Lung (tissue), 12 donors: Measurements from ENCODE around the gene SAC3D1. TPM values are rescaled to one million over a fixed set of nuclear protein-coding genes. Genes with fewer than 3 reads are reported as not detected.

Source experiments
- ATAC-seq: fragments of 200-7000 bp; cut with Tn5 transposase; one replicate; pipeline ENCODE4 v1.9.1; 2020; ENCODE audit warnings: moderate number of reproducible peaks; ENCODE audit not compliant: insufficient read depth, low FRiP score
- DNase-seq, 3 donors: peaks; one replicate each; pipeline ENCODE4 v3.0.0-alpha.2; 2013 to 2017
- H3K27ac ChIP-seq, 2 donors: one replicate each; pipeline ENCODE4 v1.5.1; 2013; ENCODE audit warnings: mild to moderate bottlenecking in 2 of 2, moderate library complexity in 2 of 2, control low read depth in 1 of 2, inconsistent platforms in 1 of 2, low read depth in 1 of 2, low read length in 1 of 2
- H3K27me3 ChIP-seq, 3 donors: one replicate each; pipeline ENCODE4 v1.5.1; 2013; ENCODE audit warnings: low read length in 2 of 3; ENCODE audit not compliant: control insufficient read depth in 3 of 3, insufficient read depth in 3 of 3
- H3K36me3 ChIP-seq, 4 donors: one replicate each; pipeline ENCODE4 v1.5.1; 2013; ENCODE audit warnings: low read length in 4 of 4, mild to moderate bottlenecking in 1 of 4, moderate library complexity in 1 of 4; ENCODE audit not compliant: control insufficient read depth in 4 of 4, insufficient read depth in 4 of 4
- H3K4me1 ChIP-seq, 5 donors: one replicate each; pipeline ENCODE4 v1.5.1; 2013; ENCODE audit warnings: low read length in 5 of 5, mild to moderate bottlenecking in 2 of 5, moderate library complexity in 1 of 5; ENCODE audit not compliant: control insufficient read depth in 5 of 5, insufficient read depth in 5 of 5
- H3K4me3 ChIP-seq: one replicate; pipeline ENCODE4 v1.5.1; 2013; ENCODE audit warnings: mild to moderate bottlenecking, control low read depth, moderate library complexity
- H3K9ac ChIP-seq, 2 donors: one replicate each; pipeline ENCODE4 v1.5.1; 2013; ENCODE audit warnings: low read length in 2 of 2, control low read depth in 1 of 2; ENCODE audit not compliant: insufficient read depth in 1 of 2
- H3K9me3 ChIP-seq, 4 donors: one replicate each; pipeline ENCODE4 v1.5.1; 2013; ENCODE audit warnings: low read length in 3 of 4, mild to moderate bottlenecking in 1 of 4, moderate library complexity in 1 of 4; ENCODE audit not compliant: control insufficient read depth in 4 of 4, insufficient read depth in 3 of 4
- CTCF ChIP-seq: IDR thresholded peaks from 2 replicates; pipeline ENCODE4 v1.5.1; 2012; ENCODE audit warnings: mild to moderate bottlenecking; ENCODE audit errors: control extremely low read depth, extremely low read depth
- WGBS, 2 donors: extraction: QIAGEN DNeasy Blood & Tissue Kit; methylation state at CpG; one replicate each; pipeline ENCODE4 v1.1.7; 2013; 5-methylcytosine and 5-hydroxymethylcytosine counted together
- polyA plus RNA-seq, 2 donors: library from polyadenylated mRNA; stranded (reverse); fragments of 200-250 nt; gene quantifications; one replicate each; pipeline ENCODE4 v1.2.1, GENCODE V29; 2013
- total RNA-seq, 2 donors: library from RNA; depleted of rRNA in 1 of 2; stranded (reverse); fragments of >200 nt in 1 of 2; gene quantifications; one replicate each; pipeline ENCODE4 v1.2.1, GENCODE V29; 2014 to 2021
- donor health status: control.
- donor health status: control.
- donor health status: Bipolar disorder and iron deficiency.
- donor health status: healthy.
- donor health status: DM: yes; HTN: yes; CAD: no.

SAC3D1 gene
- total and polyA plus RNA-seq, 4 donors = 5.1 to 17.6 (median 14.3) TPM

GRCh38 chr11:65013888-65014725 lies 26.9 kb upstream of the SAC3D1 start, which contains the start of gene ARL2:
Gene ARL2 (plus strand): TSS chr11:65014160. CDS start chr11:65014208, 48 bp downstream.
- Histone ChIP-seq H3K36me3 (peaks cover 0 to 12% (median 5%) of the 10 kb centered on the region in 4 donors), H3K27ac (peak within 1 kb of the TSS; percentile 96 to 100), H3K27me3 (no peaks in the 10 kb centered on the region), H3K4me3 (peak within 1 kb of the TSS; percentile 46), H3K9ac (peak within 1 kb of the TSS; percentile 82 to 89), H3K9me3 (peaks cover 0 to 2% (median 0%) of the 10 kb centered on the region in 4 donors), H3K4me1 (peaks cover 0 to 17% (median 4%) of the 10 kb centered on the region in 5 donors)
- ATAC-seq (peak; percentile 88), DNase-seq (peak; percentile 96 to 98 (median 97))
- peak; percentile 55 for TF ChIP-seq CTCF
- WGBS, 2 donors = 0 to 1% methylated on average over 71 to 96 of the region's 96 CpGs

- no peak for ATAC-seq
- Histone ChIP-seq H3K36me3 (peaks cover 0 to 12% (median 6%) of the 10 kb centered on the region in 4 donors), H3K9me3 (peaks cover 0 to 2% (median 0%) of the 10 kb centered on the region in 4 donors), H3K4me3 (peak overlapping the region; percentile 46), H3K4me1 (peaks cover 0 to 17% (median 4%) of the 10 kb centered on the region in 5 donors), H3K27me3 (no peaks in the 10 kb centered on the region), H3K27ac (peak overlapping the region; percentile 96 to 100), H3K9ac (peak overlapping the region; percentile 49 to 82)
- no peak for DNase-seq
- 29 to 32% methylated on average over 23 of the region's 23 CpGs for WGBS, 2 donors
- TF ChIP-seq CTCF = no peak
These were observed 26.2 kb upstream of the SAC3D1 start for GRCh38 chr11:65014726-65015227.

GRCh38 chr11:65016705-65017104 lies 24.3 kb upstream of the SAC3D1 start:
- TF ChIP-seq CTCF = no peak
- ATAC-seq (no peak), DNase-seq (no peak)
- H3K4me3 ChIP-seq = no peak overlapping the region
- peaks cover 0 to 15% (median 11%) of the 10 kb centered on the region in 4 donors for H3K36me3 ChIP-seq
- H3K9me3 ChIP-seq = peaks cover 0 to 2% (median 0%) of the 10 kb centered on the region in 4 donors
- H3K9ac ChIP-seq = no peak overlapping the region
- peaks cover 0 to 17% (median 4%) of the 10 kb centered on the region in 5 donors for H3K4me1 ChIP-seq
- no peak overlapping the region for H3K27ac ChIP-seq
- WGBS, 2 donors = 87 to 93% methylated on average over 4 of the region's 4 CpGs
- no peaks in the 10 kb centered on the region for H3K27me3 ChIP-seq
